Nucleus accumbens (tissue), 56 donors: ENCODE data around the gene PLCB1.
"Not testable (repeated sequence)": the region's sequence is repeated elsewhere in the genome, so short reads cannot be mapped to it uniquely, and the experiment has no call there.

Source experiments
- DNase-seq, 56 donors: peaks; one replicate each; lab custom pipeline; 2025; lab: John Stamatoyannopoulos, UW

The PLCB1 gene

DNA sequence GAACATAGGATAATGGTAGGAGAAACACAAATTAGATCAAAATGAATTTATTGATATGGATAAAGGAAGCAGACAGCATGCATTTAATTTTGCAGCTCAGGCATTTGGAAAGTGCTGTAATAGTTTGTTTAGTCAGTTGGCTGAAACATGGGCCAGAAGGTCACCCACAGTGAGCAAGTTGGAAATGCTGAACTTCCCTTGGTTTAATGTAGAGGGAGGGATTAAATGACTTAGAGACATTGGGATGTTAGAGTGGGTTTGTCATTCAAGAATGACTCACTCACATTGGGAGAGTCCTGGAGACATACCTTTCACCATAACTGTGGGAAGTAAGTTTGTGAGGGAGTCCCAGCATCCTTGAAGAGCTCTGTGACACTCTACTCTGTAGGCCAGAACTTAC, 705.3 kb downstream of the PLCB1 start:
- DNase-seq, result no peak

DNA sequence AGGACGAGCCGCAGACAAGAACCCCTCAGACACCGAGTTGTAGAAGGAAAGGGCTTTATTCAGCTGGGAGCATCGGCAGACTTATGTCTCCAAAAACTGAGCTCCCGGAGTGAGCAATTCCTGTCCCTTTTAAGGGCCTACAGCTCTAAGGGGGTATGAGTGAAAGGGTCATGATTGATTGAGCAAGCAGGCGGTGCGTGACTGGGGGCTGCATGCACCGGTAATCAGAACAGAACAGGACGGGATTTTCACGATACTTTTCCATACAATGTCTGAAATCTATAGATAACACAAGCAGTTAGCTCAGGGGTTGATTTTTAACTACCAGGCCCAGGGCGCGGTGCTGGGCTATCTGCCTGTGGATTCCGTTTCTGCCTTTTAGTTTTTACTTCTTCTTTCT, 710.5 kb downstream of the PLCB1 start:
- no peak for DNase-seq

DNA sequence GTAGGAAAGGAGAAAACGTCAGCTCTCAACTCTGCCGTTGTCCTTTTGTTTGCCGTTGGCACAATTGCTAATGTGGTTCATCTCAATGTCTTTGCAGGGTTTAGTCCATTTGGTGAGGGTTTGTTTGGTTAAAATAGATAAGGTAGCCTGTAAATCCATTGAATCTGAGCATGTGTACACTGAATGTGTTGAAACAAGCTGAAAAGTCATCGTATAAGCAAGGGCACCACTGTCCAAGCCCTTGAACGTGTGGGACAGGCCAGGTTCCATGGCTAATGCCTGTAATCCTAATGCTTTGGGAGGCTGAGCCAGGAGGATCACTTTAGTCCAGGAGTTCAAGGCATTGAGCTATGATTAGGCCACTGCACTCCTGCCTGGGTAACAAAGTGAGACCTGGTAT, 712.1 kb downstream of the PLCB1 start:
- DNase-seq, result no peak

DNA sequence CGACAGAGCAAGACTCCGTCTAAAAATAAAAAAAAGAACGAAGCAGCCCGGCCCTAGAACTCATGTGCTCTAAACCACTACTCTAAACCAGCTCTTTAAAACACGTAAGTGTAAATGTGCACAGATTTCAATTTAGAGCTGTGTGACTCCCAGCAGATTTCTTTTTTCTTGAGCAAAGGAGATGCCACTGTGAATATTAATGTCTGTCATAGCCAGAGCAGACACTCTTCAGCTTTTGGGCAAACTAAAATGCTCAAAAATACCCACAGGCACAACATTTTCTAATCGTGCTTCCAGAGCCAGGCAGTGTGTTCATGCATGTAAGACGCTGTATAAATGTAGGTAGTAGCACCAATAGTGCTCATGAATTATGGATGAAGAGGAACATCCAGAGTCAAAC, 717.9 kb downstream of the PLCB1 start:
- no peak for DNase-seq

DNA sequence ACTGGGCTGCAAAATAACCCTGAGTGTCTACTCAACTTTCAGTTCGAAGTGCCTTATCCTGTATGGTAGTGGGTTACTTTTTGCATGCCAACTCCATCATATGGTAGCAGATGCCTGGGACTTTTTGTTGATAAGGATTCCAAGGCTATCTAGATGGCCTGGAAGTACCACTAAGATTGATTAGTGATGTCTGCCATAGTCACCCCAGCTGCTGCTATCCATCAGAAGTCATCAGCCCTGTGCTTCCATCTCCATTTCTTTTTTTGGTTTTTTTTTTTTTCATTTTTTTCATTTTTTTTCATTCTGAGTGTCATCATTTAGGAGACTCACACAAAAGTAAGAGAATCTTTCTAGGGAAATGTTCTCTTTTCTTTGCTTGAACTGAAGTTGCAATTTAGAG, 719.4 kb downstream of the PLCB1 start:
- no peak for DNase-seq

DNA sequence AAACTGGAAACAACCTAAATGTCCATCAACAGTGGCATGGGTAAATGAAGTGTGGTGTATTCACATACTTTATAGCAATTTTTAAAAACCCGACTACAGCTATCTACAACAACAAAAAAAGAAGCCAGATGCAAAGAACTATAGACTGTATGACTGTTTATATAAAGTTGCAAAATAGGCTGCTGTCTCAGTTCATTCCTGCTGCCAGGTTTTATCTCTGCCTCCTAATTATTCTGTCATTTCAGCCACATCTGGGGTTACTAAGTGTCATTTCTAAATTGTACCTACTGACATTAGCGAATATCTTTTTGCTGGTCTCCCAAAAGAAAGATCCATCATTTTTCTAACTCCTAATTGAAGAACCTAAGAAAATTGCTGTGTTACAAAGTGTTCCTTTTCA, 719.9 kb downstream of the PLCB1 start:
- DNase-seq, result not testable (repeated sequence)

DNA sequence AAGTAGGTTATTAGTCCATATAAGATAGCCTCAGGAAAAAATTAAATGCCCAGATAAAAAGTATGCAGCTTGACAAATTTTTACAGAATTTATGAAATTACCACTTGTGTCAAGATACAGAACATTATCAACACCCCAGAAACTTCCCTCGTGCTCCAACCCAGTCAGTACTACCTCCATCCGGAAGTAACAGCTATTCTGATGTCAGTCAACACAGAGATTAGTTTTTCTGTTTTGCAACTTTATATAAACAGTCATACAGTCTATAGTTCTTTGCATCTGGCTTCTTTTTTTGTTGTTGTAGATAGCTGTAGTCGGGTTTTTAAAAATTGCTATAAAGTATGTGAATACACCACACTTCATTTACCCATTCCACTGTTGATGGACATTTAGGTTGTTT, 721.1 kb downstream of the PLCB1 start:
- DNase-seq, result not testable (repeated sequence)

DNA sequence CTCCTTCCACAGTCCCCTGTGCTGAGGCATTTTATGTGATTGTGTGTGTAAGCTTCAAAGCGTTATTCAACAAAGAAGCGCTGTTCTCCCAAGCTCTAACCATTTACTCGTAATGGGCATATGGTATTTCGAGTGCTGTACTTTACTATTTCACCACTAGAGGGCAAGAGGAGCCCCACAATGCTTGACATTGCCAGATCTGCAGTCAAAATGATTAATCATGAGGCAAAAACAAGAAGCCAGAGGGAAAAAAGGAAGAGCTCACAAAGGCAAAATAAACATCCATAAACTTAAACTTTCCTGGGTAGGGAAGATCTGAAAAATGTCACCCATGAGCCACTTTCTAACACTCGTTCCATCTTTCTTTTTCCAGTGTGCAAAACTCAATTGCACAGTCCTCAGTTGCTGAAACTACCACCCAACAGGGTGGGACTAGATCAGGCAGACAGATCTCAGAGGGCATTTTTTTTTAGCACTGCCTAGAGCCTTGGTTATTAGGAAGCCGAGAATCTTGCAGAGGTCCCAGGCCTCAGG, 721.8 kb downstream of the PLCB1 start:
- DNase-seq, result peak in 28 of 56 donors; percentile 0 to 45 (median 10)

DNA sequence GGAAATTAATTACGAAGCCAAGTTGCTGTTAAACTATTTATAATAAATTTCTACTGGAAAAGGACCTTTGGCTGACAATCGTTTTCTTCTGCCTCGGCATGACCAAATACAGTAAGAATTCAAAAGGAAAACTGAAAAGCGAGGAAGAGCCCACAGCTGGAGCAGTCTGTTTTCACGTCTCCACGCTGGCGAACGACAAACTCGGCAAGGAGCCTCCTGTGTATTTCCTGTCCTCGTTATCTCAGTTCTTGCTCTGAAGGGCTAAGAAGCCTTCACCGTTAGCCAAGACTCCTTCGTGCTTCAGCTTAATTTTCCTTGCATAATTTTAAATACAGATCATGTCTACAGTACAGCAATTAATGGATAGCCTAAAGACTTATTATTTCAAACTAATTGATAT, 722.5 kb downstream of the PLCB1 start:
- peak in 1 of 56 donors; percentile 1 for DNase-seq

DNA sequence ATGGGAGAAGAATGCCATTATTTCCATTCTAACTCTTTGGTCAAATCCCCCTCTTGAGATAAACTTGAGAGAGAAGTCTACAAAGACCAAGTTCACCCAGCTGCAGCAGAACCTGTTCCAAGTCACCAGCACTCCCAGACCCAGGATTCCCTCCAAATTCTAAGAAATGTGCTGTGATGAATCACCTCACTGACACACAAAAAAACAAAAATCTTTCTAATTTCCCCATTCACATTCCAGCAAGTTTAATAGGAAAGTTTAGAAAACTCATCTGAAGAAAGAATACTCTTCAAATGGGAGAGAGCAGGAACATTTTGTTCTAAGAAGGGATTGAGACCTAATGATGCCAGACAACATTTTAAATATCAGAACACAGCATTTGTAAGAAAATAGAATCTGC, 723.2 kb downstream of the PLCB1 start:
- no peak for DNase-seq

DNA sequence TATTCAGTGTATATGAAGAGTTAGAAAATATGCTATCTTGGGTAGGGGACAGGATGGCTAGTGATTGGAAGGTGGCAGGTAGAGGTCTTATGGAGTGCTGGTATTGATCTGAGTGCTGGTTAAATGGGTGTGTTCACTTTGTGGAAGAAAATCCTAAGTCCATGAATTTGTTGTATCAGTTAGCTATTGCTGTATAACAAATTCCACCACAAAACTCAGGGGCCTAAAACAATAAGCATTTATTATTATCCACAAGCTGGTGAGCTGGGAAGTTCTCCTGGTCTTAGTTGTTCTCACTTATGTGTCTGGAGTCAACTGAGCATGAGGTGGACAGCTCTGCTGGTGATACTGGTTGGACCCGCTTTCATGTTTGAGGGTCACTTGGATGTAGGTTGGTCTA, 724.6 kb downstream of the PLCB1 start:
- DNase-seq, result no peak

DNA sequence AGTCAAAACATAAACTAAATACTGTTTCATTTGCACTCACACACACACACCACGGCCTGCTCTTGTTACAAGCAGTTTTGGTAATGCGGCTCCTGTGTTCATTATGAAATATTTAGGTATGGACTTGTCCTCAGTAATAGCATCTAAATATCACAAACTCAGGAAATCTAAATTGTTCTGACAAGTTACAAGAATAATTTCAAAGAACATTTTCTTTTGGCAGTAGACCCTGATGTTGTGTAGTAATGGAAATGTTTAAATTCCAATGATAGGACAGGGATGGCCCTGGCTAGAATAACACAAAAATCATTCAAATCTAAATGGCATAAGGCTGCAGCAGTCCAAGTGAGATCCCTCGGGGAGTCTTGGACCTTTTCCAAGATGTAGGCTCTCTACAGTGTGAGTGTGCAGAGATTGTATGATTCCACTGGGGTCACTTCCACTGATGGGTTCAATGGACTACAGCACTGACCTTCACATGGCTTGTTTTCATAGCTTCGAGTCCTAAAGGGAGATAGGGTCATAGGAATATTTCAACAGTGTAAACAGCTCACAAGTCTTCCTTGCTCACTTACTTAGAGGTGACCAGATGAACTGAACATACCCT, 726.2 kb downstream of the PLCB1 start:
- DNase-seq, result no peak

DNA sequence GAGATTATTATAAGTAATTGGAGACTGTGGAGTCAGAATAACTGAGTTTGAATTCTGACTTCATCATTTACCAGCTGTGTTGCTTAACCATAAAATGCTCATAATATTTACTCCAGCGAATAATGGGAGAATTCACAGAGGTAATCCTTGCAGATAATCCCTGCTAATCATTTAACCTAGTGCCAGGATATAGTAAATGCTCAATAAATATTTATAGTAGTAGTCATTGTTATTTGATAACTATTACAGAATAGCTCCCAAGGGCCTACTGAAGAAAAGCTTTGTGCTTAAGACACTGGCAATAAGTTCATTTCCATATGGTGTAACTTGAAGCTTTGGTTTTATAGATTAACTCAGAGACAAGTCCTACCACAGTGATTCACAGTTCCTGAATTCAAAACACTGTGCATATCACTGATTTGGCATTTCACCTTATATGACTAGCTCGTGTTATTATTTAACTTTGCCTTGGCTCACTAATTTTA, 728.0 kb downstream of the PLCB1 start:
- DNase-seq, result no peak

DNA sequence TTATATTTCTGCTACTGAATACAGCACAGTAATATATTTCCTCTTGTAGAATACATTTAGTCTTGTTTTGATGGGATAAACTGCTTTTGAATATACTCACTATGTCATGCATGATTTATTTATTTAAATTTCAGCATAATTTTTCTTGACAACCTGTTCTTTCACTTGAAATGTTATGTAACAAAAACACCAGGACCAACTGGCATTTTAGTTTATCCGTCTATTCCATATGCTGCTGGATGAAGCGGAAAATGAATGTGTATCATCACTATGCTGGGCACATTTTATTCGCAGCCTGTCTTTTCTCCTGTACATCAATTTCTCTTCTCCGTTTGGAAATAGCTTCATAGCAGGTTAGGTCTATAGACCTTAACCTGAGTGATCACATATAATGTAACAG, 730.0 kb downstream of the PLCB1 start:
- DNase-seq, result no peak

DNA sequence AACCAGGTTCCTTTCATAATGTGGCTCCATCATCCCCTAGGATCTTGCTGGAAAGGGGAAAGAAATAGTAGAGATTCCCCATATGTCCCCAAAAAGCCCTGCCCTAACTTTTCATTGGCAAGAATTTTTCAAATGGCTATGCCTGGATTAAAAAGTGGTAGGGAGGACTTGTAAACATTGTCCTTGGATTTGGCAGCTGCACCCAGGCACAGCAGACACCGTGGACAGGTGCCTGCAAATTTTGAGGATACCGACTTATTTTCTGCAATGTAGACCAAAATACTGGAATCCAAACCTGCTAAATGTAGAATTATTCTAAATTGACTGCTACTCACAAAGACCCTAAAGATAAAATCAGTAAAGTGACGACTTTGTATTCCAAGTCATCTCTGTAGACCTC, 733.6 kb downstream of the PLCB1 start:
- DNase-seq, result no peak

DNA sequence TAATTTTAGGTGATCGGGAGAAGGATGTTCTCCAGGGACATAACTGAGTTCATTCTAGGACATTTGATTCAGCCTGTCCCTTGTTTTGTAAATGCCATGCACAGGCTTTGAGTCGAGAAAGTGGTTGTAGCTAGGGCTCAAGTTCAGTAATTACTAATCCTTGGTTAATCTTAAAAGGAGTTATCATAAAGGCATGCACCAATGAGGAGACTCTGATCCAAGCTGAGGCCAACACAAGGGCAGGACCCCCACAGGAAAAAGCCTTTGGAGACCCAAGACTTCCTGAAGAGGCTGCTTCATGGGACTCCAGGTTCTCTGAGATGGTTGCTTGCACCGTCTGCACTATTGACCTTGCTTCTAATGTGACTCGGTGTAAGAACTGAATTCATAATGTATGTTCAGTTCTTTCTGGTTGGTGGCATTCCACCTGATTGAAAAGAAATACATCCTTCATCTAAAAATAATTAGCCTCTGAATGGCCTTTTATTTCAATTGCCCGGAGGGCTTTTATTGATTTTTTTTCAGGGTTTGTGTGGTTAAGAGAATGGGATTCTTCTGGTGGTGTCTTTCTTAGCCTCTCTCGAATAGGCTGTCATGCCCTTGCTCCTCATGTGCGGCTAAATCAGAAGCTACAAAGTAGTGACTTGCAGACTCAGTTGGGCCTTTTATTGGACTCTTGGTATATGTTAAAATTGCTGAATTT, 735.1 kb downstream of the PLCB1 start:
- DNase-seq, result no peak

DNA sequence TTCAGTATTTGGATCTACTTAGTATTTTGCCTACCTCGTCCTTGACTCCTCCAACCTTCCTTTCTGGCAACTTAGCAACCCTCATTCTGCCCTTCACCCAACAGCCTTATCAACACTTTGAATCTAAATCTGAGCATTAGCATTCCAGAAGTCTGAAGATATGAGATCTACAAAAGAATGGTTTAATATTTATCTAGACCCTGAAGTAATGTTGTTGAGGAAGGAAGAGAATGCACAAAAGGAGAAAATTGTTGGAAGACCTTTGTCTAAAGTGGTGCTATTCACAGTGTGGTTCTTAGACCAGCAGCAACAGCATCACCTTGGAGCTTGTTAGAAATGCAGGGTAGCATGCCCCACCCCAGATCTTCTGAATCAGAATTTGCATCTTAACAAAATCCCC, 738.6 kb downstream of the PLCB1 start:
- no peak for DNase-seq

DNA sequence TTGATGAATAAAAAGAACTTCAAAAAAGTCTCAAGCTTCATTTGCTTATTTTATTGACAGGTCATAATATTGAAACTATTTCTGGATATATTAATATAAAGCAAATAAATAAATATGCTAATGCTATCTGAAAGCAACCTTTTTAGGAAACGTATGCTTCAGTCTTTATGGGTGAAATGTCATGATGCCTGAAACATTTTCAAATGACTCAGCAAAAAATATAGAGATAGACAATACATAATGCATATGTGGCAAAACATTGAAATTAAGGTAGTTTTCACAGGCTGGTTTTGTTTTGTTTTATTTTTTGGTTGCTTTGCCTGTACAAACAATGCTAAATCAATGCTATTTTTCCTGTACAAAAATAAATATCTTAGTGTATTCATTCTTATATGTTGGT, 742.4 kb downstream of the PLCB1 start:
- no peak for DNase-seq

DNA sequence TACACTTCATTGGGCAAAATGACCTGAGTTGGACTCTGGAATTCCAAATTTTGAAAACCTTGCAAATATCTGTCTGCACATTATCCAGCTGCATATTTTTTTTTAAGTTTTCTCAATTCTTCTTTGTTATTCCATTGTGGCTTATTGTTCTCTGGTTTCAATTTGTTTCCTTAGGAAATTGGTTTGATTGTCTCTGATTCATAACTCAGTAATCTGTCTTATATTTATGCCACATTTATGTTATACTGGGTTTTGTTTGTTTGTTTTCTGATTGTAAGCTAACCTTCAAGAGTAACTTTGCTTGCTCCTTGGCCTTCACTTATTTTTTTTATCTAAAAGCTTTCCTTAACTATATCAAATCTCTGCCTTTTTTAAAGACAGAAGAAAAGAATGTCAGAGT, 743.5 kb downstream of the PLCB1 start:
- no peak for DNase-seq

DNA sequence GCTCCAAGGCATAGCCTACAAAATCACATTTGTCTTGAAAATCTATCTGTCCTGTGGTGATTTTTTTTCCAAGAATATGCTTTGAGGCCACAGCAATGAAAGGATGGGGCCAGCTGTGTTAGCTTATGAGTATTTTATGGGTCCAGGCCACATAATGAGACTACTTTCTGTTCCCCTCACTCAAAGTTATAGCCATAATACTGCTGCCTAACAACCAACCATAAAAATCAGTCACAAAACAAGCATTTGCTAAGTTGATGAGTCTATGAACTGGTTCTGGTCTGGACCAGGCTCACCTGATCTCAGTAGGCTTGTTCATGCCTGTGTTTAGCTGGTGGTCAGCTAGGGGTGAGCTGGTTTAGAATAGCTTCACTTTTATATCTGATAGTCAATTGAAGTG, 744.3 kb downstream of the PLCB1 start:
- no peak for DNase-seq

DNA sequence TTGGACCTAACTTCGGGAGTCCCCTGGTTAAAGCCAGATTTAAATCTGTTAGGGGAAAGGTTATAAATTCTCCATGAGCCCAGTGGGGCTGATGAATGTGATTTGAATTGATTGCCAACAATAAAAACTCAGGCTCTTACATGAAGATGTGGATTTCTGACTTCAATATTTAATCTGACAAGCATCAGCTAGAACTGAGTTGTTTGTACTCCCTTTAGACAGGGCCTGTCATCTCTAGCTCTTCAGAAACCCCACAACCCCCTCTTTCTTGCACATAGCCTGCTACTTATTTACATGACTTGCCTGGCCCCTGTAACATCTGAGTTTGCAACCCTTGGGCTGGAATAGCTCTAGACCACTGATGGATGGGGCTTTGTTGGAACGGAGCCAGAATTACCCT, 745.2 kb downstream of the PLCB1 start:
- no peak for DNase-seq

DNA sequence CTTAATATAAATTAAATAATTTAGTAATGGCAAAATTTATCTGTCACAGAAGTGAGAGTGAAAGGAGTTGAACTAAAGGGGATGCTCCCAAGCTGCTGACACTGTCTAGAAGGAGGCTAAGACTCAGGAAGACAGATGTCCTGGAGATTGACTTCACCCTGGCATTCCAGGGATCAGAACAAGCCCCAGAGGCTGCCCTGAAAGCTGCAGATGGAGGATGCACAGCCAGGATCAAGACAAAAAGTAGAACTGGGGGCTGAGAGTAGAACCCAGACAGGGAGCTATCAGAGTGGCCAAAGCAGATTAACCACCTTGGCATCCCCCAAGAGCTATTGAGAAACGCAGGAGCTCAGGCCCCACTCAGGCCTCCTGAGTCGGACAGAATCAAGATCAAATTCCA, 747.6 kb downstream of the PLCB1 start:
- no peak for DNase-seq
